GM10266 (cell line): Measurements from ENCODE around the gene EVA1A.

Experiments used
- DNase-seq: peaks from one replicate; pipeline ENCODE4 v3.0.0; 2012; ENCODE audit errors: extremely low spot score
- TF ChIP-seq, protein P1 (sequence below): IDR thresholded peaks from 2 replicates; pipeline ENCODE4 v1.5.1; 2012; ENCODE audit warnings: mild to moderate bottlenecking, low read depth; ENCODE audit not compliant: control insufficient read depth, insufficient read depth; ENCODE audit errors: missing control alignments

Gene EVA1A

DNA sequence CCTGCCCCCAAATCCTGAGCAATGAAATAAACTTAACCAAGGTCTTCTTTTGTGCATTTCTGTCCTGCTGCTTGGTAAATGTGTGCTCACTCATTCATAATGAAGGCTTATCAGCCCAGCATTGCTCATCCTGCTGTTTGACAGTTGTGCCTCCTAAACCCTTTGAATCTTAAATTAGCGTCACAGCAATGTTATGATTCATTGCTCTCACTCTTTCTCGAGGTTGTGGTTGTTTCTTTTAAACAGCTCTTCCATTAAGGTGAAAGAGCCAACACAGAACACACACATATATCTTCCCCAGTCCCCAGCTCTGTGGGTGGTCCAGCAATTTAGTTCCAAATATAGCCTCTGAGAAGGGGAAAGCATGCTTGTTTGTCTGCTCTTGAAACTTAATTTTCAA is 84.0 kb downstream of the EVA1A start:
- TF ChIP-seq, protein P1, sequence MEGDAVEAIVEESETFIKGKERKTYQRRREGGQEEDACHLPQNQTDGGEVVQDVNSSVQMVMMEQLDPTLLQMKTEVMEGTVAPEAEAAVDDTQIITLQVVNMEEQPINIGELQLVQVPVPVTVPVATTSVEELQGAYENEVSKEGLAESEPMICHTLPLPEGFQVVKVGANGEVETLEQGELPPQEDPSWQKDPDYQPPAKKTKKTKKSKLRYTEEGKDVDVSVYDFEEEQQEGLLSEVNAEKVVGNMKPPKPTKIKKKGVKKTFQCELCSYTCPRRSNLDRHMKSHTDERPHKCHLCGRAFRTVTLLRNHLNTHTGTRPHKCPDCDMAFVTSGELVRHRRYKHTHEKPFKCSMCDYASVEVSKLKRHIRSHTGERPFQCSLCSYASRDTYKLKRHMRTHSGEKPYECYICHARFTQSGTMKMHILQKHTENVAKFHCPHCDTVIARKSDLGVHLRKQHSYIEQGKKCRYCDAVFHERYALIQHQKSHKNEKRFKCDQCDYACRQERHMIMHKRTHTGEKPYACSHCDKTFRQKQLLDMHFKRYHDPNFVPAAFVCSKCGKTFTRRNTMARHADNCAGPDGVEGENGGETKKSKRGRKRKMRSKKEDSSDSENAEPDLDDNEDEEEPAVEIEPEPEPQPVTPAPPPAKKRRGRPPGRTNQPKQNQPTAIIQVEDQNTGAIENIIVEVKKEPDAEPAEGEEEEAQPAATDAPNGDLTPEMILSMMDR, result no peak
- no peak for DNase-seq

DNA sequence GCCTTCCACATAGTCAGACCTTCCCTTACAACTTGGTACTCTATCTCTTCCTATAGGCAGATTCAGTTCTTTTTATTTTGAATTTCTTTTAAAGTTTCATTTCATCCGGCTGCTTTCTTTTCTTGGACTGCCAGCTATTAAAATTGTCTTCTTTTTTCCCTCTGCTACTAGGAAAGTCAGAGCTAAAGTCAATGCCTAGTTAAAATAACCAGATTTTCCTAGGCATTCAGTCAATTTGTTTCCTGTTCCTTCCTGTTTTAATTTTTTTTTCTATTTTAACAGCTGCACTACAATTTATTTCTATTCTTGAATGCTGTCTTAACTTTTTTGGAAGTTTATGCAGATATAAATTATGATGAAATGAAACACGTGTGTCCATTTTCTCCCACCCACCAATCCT is 84.8 kb downstream of the EVA1A start:
- TF ChIP-seq, protein P1, result no peak
- DNase-seq, result no peak

DNA sequence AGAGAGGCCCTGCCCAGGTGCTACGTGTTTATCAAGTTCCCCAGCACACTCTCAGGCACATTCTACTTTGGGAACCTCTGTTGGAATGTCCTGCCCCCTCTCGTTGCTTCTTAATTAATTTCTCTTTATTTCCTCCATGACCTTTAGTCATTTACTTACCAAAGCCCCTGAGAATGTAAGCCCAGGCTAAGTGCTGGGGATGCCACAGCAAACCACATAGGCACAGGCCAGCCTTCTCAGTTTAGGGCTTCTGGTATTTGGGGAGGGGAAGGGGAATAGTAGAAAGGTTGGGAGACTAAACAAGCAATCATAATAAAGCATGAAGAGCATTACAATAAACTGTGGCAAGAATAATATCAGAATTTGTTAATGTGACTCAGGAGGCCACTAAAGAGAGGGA is 85.7 kb downstream of the EVA1A start:
- TF ChIP-seq, protein P1, result no peak
- DNase-seq, result no peak

DNA sequence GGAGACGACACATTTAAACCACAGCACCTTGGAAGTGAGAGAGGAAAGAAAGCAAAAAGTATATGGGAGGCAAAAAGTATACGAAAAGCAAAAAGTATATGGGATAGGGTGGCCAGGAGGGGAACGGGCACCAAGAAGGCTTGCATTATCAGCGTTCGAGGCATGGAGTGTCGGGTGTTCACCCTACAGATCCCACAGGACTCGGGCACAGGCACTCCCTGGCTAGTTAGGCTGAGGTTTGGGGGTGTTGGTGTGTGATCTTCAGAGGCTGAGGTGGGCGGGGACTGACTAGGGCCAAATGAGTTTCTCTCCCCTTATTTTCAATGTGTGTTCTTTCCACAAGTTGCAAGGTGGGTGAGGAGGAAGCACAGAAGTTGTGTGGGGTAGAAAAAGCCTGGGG is 86.6 kb downstream of the EVA1A start:
- DNase-seq, result no peak
- TF ChIP-seq, protein P1, result no peak

DNA sequence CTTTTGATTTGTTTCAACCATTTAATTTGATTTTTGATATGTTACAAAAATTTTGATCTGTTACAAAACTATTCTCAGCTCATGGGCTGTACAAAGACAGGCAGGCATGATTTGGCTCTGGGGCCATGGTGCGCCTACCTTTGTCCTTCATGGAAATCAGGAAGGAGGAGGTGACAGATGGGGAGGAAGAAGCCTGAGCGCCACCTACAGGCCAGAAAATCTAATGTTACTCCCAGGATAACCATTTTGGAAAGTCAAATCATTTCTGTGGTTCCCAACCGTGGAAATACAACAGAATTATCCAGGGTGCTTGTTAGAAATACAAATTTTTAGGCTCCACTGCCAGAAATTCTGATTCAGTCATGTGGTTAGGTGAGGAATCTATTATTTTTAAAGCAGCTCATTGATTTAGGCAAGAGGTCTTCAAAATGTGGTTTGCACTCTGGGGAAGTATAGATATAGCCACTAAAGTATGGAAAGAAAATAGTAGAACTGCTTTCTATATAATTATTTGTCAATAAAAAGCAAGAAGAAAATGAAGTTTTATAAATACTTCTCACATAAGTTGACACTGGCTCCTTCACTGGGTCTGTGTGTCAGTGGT is 93.9 kb downstream of the EVA1A start:
- TF ChIP-seq, protein P1, result peak; percentile 63
- DNase-seq, result peak; percentile 36

DNA sequence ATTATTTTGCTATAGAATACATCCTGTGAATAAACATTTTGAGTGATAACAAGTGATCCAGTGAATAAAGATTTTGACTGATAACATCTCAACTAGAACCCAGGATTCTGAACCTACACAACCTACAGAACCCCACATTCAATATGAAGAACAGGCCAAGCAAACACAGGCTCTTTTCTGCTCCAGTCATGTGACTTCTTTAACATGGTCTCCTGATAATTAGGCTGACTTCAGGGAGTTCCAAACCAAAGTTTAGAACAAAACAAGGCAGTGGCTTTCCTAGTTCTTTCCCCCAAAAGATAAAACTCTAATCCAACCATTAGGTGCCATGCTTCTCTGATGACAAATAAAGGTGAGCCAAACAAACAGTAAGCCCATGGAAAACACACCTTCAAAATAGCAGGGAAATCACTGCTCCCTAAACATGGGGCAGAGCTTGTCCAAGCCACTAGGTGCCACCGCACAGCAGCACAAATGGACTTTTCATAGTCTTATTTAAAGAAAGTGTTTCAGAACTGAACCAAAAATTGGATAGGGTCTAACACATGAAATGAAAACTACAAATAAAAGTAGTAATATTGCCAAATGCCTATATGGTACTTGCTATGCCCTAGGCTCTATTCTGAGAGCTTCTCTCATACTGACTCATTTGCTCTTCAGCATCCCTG is 95.3 kb downstream of the EVA1A start:
- TF ChIP-seq, protein P1, result no peak
- DNase-seq, result no peak

DNA sequence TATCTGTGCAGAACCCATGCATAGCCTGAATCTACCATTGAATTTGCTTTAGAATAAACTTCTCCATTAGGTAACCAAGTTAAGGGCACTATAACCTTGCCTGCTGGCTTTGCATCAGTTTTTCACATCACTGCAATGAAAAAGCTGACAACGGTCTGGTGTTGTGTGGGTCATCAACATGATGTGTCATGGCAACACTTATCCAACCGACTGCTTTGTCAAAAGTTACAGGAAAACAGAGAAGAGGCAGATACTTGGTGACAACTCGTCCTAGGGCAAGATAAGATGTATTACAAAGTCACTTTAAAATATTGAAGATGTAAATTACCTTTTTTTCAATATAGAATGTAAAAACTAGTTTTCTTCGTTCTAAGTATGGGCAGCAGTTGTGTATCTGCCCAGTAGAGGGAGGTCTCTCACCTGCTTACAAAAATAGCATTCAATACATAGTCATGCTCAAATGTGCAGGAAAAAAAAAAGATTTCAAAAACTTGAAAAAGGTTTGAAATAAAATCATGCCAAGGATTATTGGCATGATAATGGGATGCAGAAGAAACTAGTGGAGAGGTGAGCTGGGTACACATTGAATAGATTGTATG is 96.3 kb downstream of the EVA1A start:
- DNase-seq, result no peak
- TF ChIP-seq, protein P1, result peak; percentile 53
